Loucy (cell line): ENCODE data around the gene PBRM1.

ENCODE experiments used
- H2AFZ ChIP-seq: fragments of 200-600 bp; sonication (generic); 2 replicates; pipeline ENCODE4 v1.6.0; 2016; ENCODE audit warnings: antibody characterized with exemption, mild to moderate bottlenecking, low read length, moderate library complexity
- H3F3A ChIP-seq: fragments of 200-600 bp; 2 replicates; pipeline ENCODE4 v1.6.0; 2016; ENCODE audit warnings: antibody characterized with exemption, low read depth, mild to moderate bottlenecking
- H3K27me3 ChIP-seq: fragments of 200-600 bp; sonication (generic); 2 replicates; pipeline ENCODE4 v1.6.1; 2014; ENCODE audit warnings: low read length, mild to moderate bottlenecking; ENCODE audit not compliant: insufficient read depth, poor library complexity, severe bottlenecking
- H3K36me3 ChIP-seq: fragments of 200-600 bp; sonication (generic); 2 replicates; pipeline ENCODE4 v1.6.1; 2016; ENCODE audit warnings: low read length; ENCODE audit not compliant: insufficient read depth
- H3K4me1 ChIP-seq: fragments of 200-600 bp; sonication (generic); 2 replicates; pipeline ENCODE4 v1.5.1; 2014; ENCODE audit warnings: low read length, mild to moderate bottlenecking; ENCODE audit not compliant: insufficient read depth, poor library complexity, severe bottlenecking
- H3K4me2 ChIP-seq: fragments of 200-600 bp; sonication (generic); 2 replicates; pipeline ENCODE4 v1.6.0; 2014; ENCODE audit warnings: antibody characterized with exemption, low read length, low read depth, mild to moderate bottlenecking; ENCODE audit not compliant: poor library complexity, severe bottlenecking
- H3K4me3 ChIP-seq: fragments of 200-600 bp; sonication (generic); 2 replicates; pipeline ENCODE4 v1.5.1; 2014; ENCODE audit warnings: low read length, mild to moderate bottlenecking, mixed read lengths; ENCODE audit not compliant: poor library complexity, severe bottlenecking
- H3K79me2 ChIP-seq: fragments of 200-600 bp; sonication (generic); 2 replicates; pipeline ENCODE4 v1.6.1; 2014; ENCODE audit warnings: low read length; ENCODE audit not compliant: insufficient read depth
- H3K9ac ChIP-seq: fragments of 200-600 bp; sonication (generic); 2 replicates; pipeline ENCODE4 v1.6.0; 2014; ENCODE audit warnings: mild to moderate bottlenecking, low read depth, low read length, moderate library complexity; ENCODE audit not compliant: poor library complexity, severe bottlenecking
- H3K9me2 ChIP-seq: fragments of 200-600 bp; sonication (generic); replicated peaks from 2 replicates; pipeline ENCODE4 v1.6.1; 2016; ENCODE audit warnings: low read depth, low read length, mixed read lengths
- H3K9me3 ChIP-seq: fragments of 200-600 bp; sonication (generic); 2 replicates; pipeline ENCODE4 v1.6.1; 2014; ENCODE audit warnings: mild to moderate bottlenecking, antibody characterized with exemption, low read length, low read depth; ENCODE audit not compliant: insufficient read depth
- H4K20me1 ChIP-seq: fragments of 200-600 bp; sonication (generic); 2 replicates; pipeline ENCODE4 v1.6.0; 2014; ENCODE audit warnings: antibody characterized with exemption, low read length, mild to moderate bottlenecking; ENCODE audit not compliant: insufficient read depth, poor library complexity, severe bottlenecking
- EZH2phosphoT487 ChIP-seq: fragments of 200-600 bp; IDR thresholded peaks from 2 replicates; pipeline ENCODE4 v1.6.1; 2018; ENCODE audit warnings: antibody characterized with exemption, mild to moderate bottlenecking, moderate library complexity, borderline replicate concordance
- TF ChIP-seq, protein P1 (sequence below): fragments of 200-600 bp; sonication (generic); conservative IDR thresholded peaks from 2 replicates; pipeline ENCODE4 v1.5.1; 2014; ENCODE audit warnings: mild to moderate bottlenecking, antibody characterized with exemption, low read length

Gene PBRM1

GRCh38 chr3:52703341-52703740, 17.6 kb upstream of the PBRM1 start:
- peaks cover 23% of the 10 kb centered on the region for H3K4me1 ChIP-seq
- H3K27me3 ChIP-seq = peaks cover 4% of the 10 kb centered on the region
- peak overlapping the region; percentile 87 for H3K4me2 ChIP-seq
- no peaks in the 10 kb centered on the region for H3K36me3 ChIP-seq
- no peak overlapping the region for H2AFZ ChIP-seq
- peaks cover 49% of the 10 kb centered on the region for H3K79me2 ChIP-seq
- H4K20me1 ChIP-seq = peaks cover 14% of the 10 kb centered on the region
- peak overlapping the region; percentile 98 for H3K9ac ChIP-seq
- TF ChIP-seq, protein P1, sequence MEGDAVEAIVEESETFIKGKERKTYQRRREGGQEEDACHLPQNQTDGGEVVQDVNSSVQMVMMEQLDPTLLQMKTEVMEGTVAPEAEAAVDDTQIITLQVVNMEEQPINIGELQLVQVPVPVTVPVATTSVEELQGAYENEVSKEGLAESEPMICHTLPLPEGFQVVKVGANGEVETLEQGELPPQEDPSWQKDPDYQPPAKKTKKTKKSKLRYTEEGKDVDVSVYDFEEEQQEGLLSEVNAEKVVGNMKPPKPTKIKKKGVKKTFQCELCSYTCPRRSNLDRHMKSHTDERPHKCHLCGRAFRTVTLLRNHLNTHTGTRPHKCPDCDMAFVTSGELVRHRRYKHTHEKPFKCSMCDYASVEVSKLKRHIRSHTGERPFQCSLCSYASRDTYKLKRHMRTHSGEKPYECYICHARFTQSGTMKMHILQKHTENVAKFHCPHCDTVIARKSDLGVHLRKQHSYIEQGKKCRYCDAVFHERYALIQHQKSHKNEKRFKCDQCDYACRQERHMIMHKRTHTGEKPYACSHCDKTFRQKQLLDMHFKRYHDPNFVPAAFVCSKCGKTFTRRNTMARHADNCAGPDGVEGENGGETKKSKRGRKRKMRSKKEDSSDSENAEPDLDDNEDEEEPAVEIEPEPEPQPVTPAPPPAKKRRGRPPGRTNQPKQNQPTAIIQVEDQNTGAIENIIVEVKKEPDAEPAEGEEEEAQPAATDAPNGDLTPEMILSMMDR = no peak
- no peak for TF ChIP-seq EZH2phosphoT487
- no peaks in the 10 kb centered on the region for H3K9me2 ChIP-seq
- H3K9me3 ChIP-seq = no peaks in the 10 kb centered on the region
- no peak overlapping the region for H3K4me3 ChIP-seq
- no peaks in the 10 kb centered on the region for H3F3A ChIP-seq

DNA sequence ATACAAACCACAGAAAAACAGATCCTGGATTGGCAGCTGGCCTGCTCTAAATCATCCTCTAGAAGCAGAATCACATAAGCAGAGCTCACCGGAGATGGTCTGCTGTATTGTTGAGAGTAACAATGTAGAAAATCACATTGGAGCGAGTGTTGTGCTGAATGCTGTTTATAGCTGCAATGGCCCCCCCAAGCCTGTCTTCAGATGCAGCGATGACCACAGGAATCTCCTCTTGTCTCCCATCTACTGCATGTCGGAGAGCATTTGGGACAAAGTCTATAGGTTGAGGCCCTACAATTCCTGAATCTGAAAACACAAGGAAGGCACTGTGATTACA, 11.9 kb upstream of the PBRM1 start:
- TF ChIP-seq, protein P1 = no peak
- TF ChIP-seq EZH2phosphoT487 = no peak
- peaks cover 8% of the 10 kb centered on the region; the same call in 1 of the 2 replicates for H3K79me2 ChIP-seq
- H3K9me2 ChIP-seq = no peaks in the 10 kb centered on the region
- H4K20me1 ChIP-seq = peaks cover 13% of the 10 kb centered on the region
- no peaks in the 10 kb centered on the region for H3K9me3 ChIP-seq
- no peaks in the 10 kb centered on the region for H3K4me1 ChIP-seq
- H3K36me3 ChIP-seq = peaks cover 52% of the 10 kb centered on the region; the same call in 1 of the 2 replicates
- H3K4me3 ChIP-seq = no peak overlapping the region
- no peak overlapping the region for H2AFZ ChIP-seq
- H3K4me2 ChIP-seq = no peak overlapping the region
- H3F3A ChIP-seq = peaks cover 3% of the 10 kb centered on the region; the same call in 1 of the 2 replicates
- no peak overlapping the region for H3K9ac ChIP-seq
- no peaks in the 10 kb centered on the region for H3K27me3 ChIP-seq

- Histone ChIP-seq H3F3A (peaks cover 3% of the 10 kb centered on the region; the same call in 1 of the 2 replicates), H3K9me3 (no peaks in the 10 kb centered on the region), H3K4me1 (no peaks in the 10 kb centered on the region), H3K79me2 (peaks cover 11% of the 10 kb centered on the region; the same call in 1 of the 2 replicates), H3K4me2 (no peak overlapping the region), H3K36me3 (peaks cover 58% of the 10 kb centered on the region; the same call in 1 of the 2 replicates), H2AFZ (no peak overlapping the region), H3K4me3 (no peak overlapping the region), H4K20me1 (peaks cover 19% of the 10 kb centered on the region), H3K27me3 (no peaks in the 10 kb centered on the region), H3K9ac (no peak overlapping the region), H3K9me2 (no peaks in the 10 kb centered on the region)
- TF ChIP-seq, protein P1 = no peak
- no peak for TF ChIP-seq EZH2phosphoT487
Observed at GRCh38 chr3:52696830-52697631, 11.3 kb upstream of the PBRM1 start.
